CD4-positive, CD25-positive, alpha-beta regulatory T cell (primary cell): ENCODE data around the gene NCK1. TPM values are rescaled to one million over a fixed set of nuclear protein-coding genes. Genes with fewer than 3 reads are reported as not detected.

Experiments used
- ATAC-seq, 2 donors: fragments of 150-1000 bp; cut with Tn5 transposase; one replicate each; pipeline ENCODE4 v1.10.0; 2021; ENCODE audit warnings: low read depth in 2 of 2, moderate number of reproducible peaks in 2 of 2, moderate library complexity in 1 of 2
- DNase-seq, 3 donors: peaks; one replicate each; pipeline versions ENCODE4 v3.0.0 to v3.0.0-alpha.2; 2012 to 2022; ENCODE audit warnings: mixed read lengths in 1 of 3
- H3K27ac ChIP-seq: one replicate; pipeline ENCODE4 v1.7.0; 2013; ENCODE audit warnings: mild to moderate bottlenecking, low read length; ENCODE audit not compliant: insufficient read depth, poor library complexity, severe bottlenecking
- H3K27me3 ChIP-seq: one replicate; pipeline ENCODE4 v1.7.0; 2013; ENCODE audit warnings: low read length; ENCODE audit not compliant: control insufficient read depth, insufficient read depth
- H3K36me3 ChIP-seq: one replicate; pipeline ENCODE4 v1.7.0; 2013; ENCODE audit warnings: mild to moderate bottlenecking, low read length, moderate library complexity; ENCODE audit not compliant: control insufficient read depth, insufficient read depth
- H3K4me1 ChIP-seq: 2 replicates; pipeline ENCODE4 v1.7.0; 2013; ENCODE audit warnings: mild to moderate bottlenecking, low read length; ENCODE audit not compliant: insufficient read depth, control insufficient read depth, poor library complexity, severe bottlenecking
- H3K4me3 ChIP-seq: one replicate; pipeline ENCODE4 v1.7.0; 2013; ENCODE audit warnings: low read depth, mild to moderate bottlenecking, low read length, moderate library complexity
- H3K9me3 ChIP-seq, 2 experiments: 1 replicate in 1 of 2; 2 replicates in 1 of 2; pipeline ENCODE4 v1.7.0; 2013; ENCODE audit warnings: low read length in 2 of 2, mild to moderate bottlenecking in 1 of 2, moderate library complexity in 1 of 2; ENCODE audit not compliant: control insufficient read depth in 2 of 2
- H3K27ac Mint-ChIP-seq, 3 donors: one replicate each; pipeline ENCODE4 v1.8.0; 2020 to 2022; ENCODE audit warnings: mild to moderate bottlenecking in 3 of 3, mixed read lengths in 3 of 3, moderate library complexity in 2 of 3
- H3K27me3 Mint-ChIP-seq: one replicate; pipeline ENCODE4 v1.8.0; 2022; ENCODE audit warnings: mild to moderate bottlenecking, mixed read lengths
- H3K36me3 Mint-ChIP-seq: one replicate; pipeline ENCODE4 v1.8.0; 2020; ENCODE audit warnings: mixed read lengths
- H3K4me1 Mint-ChIP-seq, 4 donors: one replicate each; pipeline ENCODE4 v1.8.0; 2020 to 2022; ENCODE audit warnings: mixed read lengths in 4 of 4, mild to moderate bottlenecking in 1 of 4
- H3K4me3 Mint-ChIP-seq, 4 donors: one replicate each; pipeline ENCODE4 v1.8.0; 2020 to 2022; ENCODE audit warnings: mild to moderate bottlenecking in 4 of 4, mixed read lengths in 4 of 4, moderate library complexity in 3 of 4
- H3K9me3 Mint-ChIP-seq, 7 donors: one replicate each; pipeline ENCODE4 v1.8.0; 2020 to 2022; ENCODE audit warnings: mixed read lengths in 7 of 7, mild to moderate bottlenecking in 3 of 7, moderate library complexity in 2 of 7
- polyA plus RNA-seq, 4 donors: library from polyadenylated mRNA; unstranded; fragments of 300-500 nt; fragmentation: Illumina TruSeq; gene quantifications; one replicate each; pipeline ENCODE4 v1.2.3, GENCODE V29; 2021
- total RNA-seq: library from RNA; stranded (reverse); gene quantifications from one replicate; pipeline ENCODE4 v1.2.3, GENCODE V29; 2022

Gene NCK1
- total RNA-seq, result 64.9 TPM
- 10 to 100 TPM; 48.7 to 63.5 (median 53.8) TPM for polyA plus RNA-seq

DNA sequence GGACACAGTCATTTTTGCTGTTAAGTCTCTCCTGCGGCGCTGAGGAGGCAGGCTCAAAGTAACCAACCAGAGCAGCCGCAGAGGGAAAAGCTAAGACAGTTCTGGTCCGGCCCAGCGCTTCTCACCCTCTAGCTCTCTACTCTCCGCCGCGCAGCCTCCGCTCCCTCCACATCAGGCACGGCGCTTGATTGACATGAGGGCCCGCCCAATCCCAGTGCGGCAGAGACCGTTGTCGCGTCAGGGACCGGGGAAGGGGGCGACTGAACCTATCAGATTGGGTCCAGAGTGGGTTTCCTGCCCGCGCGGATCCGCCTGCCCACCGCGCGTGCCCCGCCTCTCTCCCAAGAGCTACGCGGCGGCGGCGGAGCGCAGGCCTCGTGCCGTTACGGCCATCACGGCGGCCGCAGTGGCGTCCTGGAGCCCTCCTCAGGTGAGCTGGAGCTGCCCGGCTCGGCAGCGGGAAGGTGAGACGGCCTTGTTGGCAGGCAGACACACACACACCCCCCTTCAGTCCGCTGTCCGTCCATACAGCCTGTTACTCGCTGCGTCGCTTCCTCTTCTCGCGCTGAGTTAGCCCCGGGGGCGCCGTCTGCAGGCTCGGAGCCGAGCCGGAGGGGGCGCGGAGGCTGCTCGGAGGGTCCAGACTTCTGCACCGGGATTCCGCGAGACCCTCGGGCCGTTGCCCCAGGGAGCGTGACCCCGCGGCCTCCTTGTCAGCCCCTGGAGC lies at the start of gene NCK1:
Gene NCK1, plus strand, starts transcription at position 319 of the 727 bp plus-strand sequence. CDS start 65,794 bp downstream, outside the sequence.
- Histone ChIP-seq H3K4me1 (peaks cover 46% of the 10 kb centered on the region), H3K27me3 (no peaks in the 10 kb centered on the region), H3K9me3 (peaks cover under 1 to 3% of the 10 kb centered on the region in 2 experiments), H3K27ac (peak within 1 kb of the TSS; percentile 94), H3K36me3 (no peaks in the 10 kb centered on the region), H3K4me3 (peak within 1 kb of the TSS; percentile 99)
- peak; percentile 97 to 98 for ATAC-seq
- Mint-ChIP-seq H3K36me3 (peaks cover 9% of the 10 kb centered on the region), H3K27ac (peak within 1 kb of the TSS; percentile 97 to 99 (median 99)), H3K9me3 (peaks cover 0 to under 1% (median 0%) of the 10 kb centered on the region in 7 donors), H3K27me3 (peaks cover 9% of the 10 kb centered on the region), H3K4me3 (peak within 1 kb of the TSS; percentile 93 to 100 (median 97)), H3K4me1 (peaks cover 31 to 78% (median 48%) of the 10 kb centered on the region in 4 donors)
- DNase-seq, result peak; percentile 98 to 99 (median 98)

DNA sequence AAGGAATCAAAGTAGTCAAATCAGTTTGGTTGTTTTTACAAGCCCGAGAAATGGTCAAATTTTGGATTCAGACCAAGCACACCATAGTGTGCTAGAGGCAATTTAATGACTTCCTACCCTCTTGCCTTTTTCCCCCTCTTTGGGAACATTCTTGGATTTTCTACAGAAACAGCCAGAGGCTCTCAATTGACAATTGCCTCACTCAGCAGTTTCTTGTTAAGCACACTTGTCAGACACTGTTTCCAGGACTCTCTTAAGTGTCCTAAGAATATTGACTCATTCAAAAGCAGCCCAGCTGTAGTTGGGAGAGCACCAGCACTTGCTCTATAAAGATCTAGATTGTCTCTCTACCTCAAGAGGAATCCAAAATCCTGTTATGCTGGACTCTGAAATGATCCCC lies 44.6 kb upstream of the NCK1 start:
- Mint-ChIP-seq H3K36me3 (no peaks in the 10 kb centered on the region), H3K9me3 (peaks cover 0 to 4% (median 0%) of the 10 kb centered on the region in 7 donors), H3K27ac (peak overlapping the region in 1 of 3 donors; percentile 47), H3K27me3 (peaks cover 52% of the 10 kb centered on the region), H3K4me1 (peaks cover 9 to 21% (median 16%) of the 10 kb centered on the region in 4 donors), H3K4me3 (peak overlapping the region in 3 of 4 donors; percentile 71 to 94 (median 88))
- DNase-seq (no peak), ATAC-seq (no peak)
- Histone ChIP-seq H3K9me3 (no peaks in the 10 kb centered on the region), H3K4me3 (no peak overlapping the region), H3K27ac (no peak overlapping the region), H3K27me3 (peaks cover 20% of the 10 kb centered on the region), H3K36me3 (no peaks in the 10 kb centered on the region), H3K4me1 (peaks cover 23% of the 10 kb centered on the region)

GRCh38 chr3:136818191-136818768 lies 43.7 kb upstream of the NCK1 start:
- H3K36me3 ChIP-seq, result no peaks in the 10 kb centered on the region
- H3K27ac ChIP-seq, result no peak overlapping the region
- H3K9me3 ChIP-seq, result no peaks in the 10 kb centered on the region
- H3K9me3 Mint-ChIP-seq, result peaks cover 0 to 11% (median 0%) of the 10 kb centered on the region in 7 donors
- peaks cover 60% of the 10 kb centered on the region for H3K27me3 Mint-ChIP-seq
- H3K4me3 Mint-ChIP-seq, result peak overlapping the region; percentile 38 to 94 (median 88)
- H3K4me3 ChIP-seq, result peak overlapping the region; percentile 70
- H3K36me3 Mint-ChIP-seq, result no peaks in the 10 kb centered on the region
- DNase-seq (peak in 2 of 3 donors; percentile 5 to 64), ATAC-seq (peak; percentile 46 to 63)
- H3K27ac Mint-ChIP-seq, result peak overlapping the region in 1 of 3 donors; percentile 47
- peaks cover 23% of the 10 kb centered on the region for H3K27me3 ChIP-seq
- peaks cover 9 to 21% (median 18%) of the 10 kb centered on the region in 4 donors for H3K4me1 Mint-ChIP-seq
- peaks cover 23% of the 10 kb centered on the region for H3K4me1 ChIP-seq

- H3K27ac Mint-ChIP-seq, result peak within 1 kb of the TSS in 1 of 3 donors; percentile 47
- Histone ChIP-seq H3K36me3 (no peaks in the 10 kb centered on the region), H3K27ac (no peak within 1 kb of the TSS), H3K9me3 (no peaks in the 10 kb centered on the region), H3K27me3 (peaks cover 23% of the 10 kb centered on the region), H3K4me1 (peaks cover 23% of the 10 kb centered on the region), H3K4me3 (peak within 1 kb of the TSS; percentile 77)
- H3K4me3 Mint-ChIP-seq, result peak within 1 kb of the TSS; percentile 85 to 94 (median 88)
- ATAC-seq (peak; percentile 57 to 60), DNase-seq (peak; percentile 5 to 32 (median 14))
- H3K36me3 Mint-ChIP-seq, result no peaks in the 10 kb centered on the region
- H3K4me1 Mint-ChIP-seq, result peaks cover 9 to 21% (median 18%) of the 10 kb centered on the region in 4 donors
- peaks cover 64% of the 10 kb centered on the region for H3K27me3 Mint-ChIP-seq
- H3K9me3 Mint-ChIP-seq, result peaks cover 0 to 12% (median 3%) of the 10 kb centered on the region in 7 donors
These were observed 43.1 kb upstream of the NCK1 start, which contains the start of gene SLC35G2 for GRCh38 chr3:136818769-136819391. Gene SLC35G2, plus strand, starts transcription at chr3:136819126. Its CDS starts 35,335 bp downstream, at chr3:136854461.

GRCh38 chr3:136819392-136819730 lies 42.6 kb upstream of the NCK1 start:
- peaks cover 0 to 13% (median 3%) of the 10 kb centered on the region in 7 donors for H3K9me3 Mint-ChIP-seq
- peaks cover 9 to 21% (median 18%) of the 10 kb centered on the region in 4 donors for H3K4me1 Mint-ChIP-seq
- H3K4me1 ChIP-seq, result peaks cover 23% of the 10 kb centered on the region
- H3K27ac ChIP-seq, result no peak overlapping the region
- H3K27me3 Mint-ChIP-seq, result peaks cover 69% of the 10 kb centered on the region
- no peaks in the 10 kb centered on the region for H3K9me3 ChIP-seq
- H3K4me3 Mint-ChIP-seq, result peak overlapping the region; percentile 82 to 94 (median 86)
- H3K27me3 ChIP-seq, result peaks cover 23% of the 10 kb centered on the region
- DNase-seq (peak in 1 of 3 donors; percentile 8), ATAC-seq (peak in 1 of 2 donors; percentile 19)
- H3K36me3 ChIP-seq, result no peaks in the 10 kb centered on the region
- no peak overlapping the region for H3K27ac Mint-ChIP-seq
- peak overlapping the region; percentile 77 for H3K4me3 ChIP-seq
- no peaks in the 10 kb centered on the region for H3K36me3 Mint-ChIP-seq

DNA sequence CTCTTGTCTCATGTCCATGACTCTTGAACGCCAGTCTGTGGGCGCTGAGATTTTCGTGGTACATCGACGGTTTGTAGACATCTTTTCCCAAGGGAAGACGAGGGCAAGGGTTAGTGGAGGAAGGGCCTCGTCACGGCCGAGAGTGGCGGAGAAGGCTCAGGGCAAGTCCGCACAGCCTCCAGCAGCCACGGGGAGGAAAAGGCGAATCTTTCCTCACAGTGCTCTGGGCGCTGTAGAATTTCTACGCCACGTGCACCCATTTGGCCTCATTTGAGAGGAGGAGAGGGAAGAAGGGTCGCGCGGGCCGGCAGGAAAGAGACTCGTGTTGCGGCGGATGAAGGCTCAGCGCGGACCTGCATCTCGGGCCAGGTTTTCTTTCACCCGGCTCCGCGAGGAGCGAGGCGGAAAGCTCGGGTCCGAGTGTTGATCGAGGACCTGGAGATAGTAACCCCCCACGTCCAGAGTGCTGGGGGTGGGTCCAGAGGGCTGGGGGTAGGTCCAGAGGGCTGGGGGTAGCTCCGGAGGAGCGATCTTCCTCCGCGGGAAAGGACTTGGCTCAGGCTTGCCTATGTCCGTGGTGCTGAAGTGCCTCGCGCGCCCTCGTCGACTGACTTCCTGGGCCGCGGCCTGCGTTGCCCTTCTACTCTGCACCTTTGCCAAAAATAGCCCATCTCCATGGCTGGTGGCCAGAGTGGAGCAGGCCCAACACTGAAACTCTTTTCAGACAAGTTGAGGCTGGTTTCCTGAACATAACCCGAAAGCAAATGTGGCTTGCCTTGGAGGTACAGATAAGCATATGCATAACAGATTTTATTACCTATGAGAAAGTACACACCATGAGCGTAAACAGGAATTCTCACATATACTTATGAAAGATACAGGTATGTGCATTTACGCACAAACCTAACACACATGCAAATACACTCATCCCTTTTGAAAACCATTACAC lies 42.0 kb upstream of the NCK1 start:
- H3K27ac ChIP-seq, result no peak overlapping the region
- H3K4me3 ChIP-seq, result peak overlapping the region; percentile 77
- H3K4me1 Mint-ChIP-seq, result peaks cover 9 to 21% (median 18%) of the 10 kb centered on the region in 4 donors
- H3K9me3 Mint-ChIP-seq, result peaks cover 0 to 16% (median 5%) of the 10 kb centered on the region in 7 donors
- DNase-seq, result peak in 2 of 3 donors; percentile 12 to 52
- H3K36me3 ChIP-seq, result no peaks in the 10 kb centered on the region
- no peaks in the 10 kb centered on the region for H3K9me3 ChIP-seq
- H3K27me3 ChIP-seq, result peaks cover 23% of the 10 kb centered on the region
- no peaks in the 10 kb centered on the region for H3K36me3 Mint-ChIP-seq
- ATAC-seq, result peak in 1 of 2 donors; percentile 52
- H3K27me3 Mint-ChIP-seq, result peaks cover 75% of the 10 kb centered on the region
- peaks cover 23% of the 10 kb centered on the region for H3K4me1 ChIP-seq
- no peak overlapping the region for H3K27ac Mint-ChIP-seq
- peak overlapping the region; percentile 82 to 94 (median 86) for H3K4me3 Mint-ChIP-seq
